ENCODE results near the gene RARRES1.

DNA sequence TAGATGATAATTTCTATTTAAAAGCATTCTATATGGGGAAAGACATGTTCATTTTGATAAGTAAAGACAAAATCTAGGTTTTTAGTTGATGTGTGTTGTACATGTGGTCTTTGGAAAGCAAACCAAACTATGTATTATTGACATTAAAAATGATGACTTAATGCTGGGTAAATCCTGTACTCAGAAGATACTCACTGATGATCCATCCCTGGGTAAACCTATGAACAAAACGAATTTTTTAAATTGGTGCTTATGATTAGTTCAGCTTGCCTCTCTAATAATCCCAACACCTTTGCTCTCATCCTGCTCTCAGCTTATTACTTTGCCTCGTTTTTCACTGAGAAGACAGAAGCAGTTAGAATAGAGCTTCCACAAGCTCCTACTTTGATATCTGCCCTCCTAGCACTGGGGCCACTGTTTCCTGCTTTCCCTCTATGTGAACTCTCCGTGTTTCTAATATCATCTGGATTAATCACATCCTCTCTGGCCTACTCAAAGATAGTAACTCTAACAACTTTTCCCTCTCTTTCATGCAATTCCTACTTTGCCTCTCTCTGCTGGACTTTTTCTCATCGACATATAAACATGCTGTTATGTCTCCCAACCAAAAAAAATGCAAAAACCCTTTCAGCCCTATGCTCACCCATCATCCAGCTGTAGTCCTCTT lies 29.3 kb downstream of the RARRES1 start:
- TF ChIP-seq TARDBP (IDR thresholded peaks at IDR 0.05) (no peak), ZNF384 (IDR thresholded peaks at IDR 0.05) (no peak), SP1 (IDR thresholded peaks at IDR 0.05) (no peak), ELF4 (IDR thresholded peaks at IDR 0.05) (no peak), SUZ12 (IDR thresholded peaks at IDR 0.05) (no peak), FOXM1 (IDR thresholded peaks at IDR 0.05; ENCODE audit: borderline replicate concordance) (no peak)
- TF ChIP-seq, protein P1, sequence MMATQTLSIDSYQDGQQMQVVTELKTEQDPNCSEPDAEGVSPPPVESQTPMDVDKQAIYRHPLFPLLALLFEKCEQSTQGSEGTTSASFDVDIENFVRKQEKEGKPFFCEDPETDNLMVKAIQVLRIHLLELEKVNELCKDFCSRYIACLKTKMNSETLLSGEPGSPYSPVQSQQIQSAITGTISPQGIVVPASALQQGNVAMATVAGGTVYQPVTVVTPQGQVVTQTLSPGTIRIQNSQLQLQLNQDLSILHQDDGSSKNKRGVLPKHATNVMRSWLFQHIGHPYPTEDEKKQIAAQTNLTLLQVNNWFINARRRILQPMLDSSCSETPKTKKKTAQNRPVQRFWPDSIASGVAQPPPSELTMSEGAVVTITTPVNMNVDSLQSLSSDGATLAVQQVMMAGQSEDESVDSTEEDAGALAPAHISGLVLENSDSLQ (IDR thresholded peaks at IDR 0.05), result no peak

All from HEK293T (cell line).